HG03439 (cell line): Measurements from ENCODE around the gene DNAAF9.

Experiments
- ATAC-seq: cut with Tn5 transposase; IDR thresholded peaks from one replicate; pipeline ENCODE4 v1.9.1; 2021; ENCODE audit warnings: mild to moderate bottlenecking, moderate library complexity; ENCODE audit not compliant: unreplicated experiment

The DNAAF9 gene

GRCh38 chr20:3412600-3413392 lies 5.3 kb upstream of the DNAAF9 start:
- no peak for ATAC-seq

- no peak for ATAC-seq
Observed at GRCh38 chr20:3410464-3410863, 3.0 kb upstream of the DNAAF9 start.

GRCh38 chr20:3409417-3409816 lies 1.9 kb upstream of the DNAAF9 start:
- no peak for ATAC-seq

GRCh38 chr20:3407771-3408637 lies 535 bp upstream of the DNAAF9 start:
- peak; percentile 50 for ATAC-seq

GRCh38 chr20:3406481-3407039 lies 909 bp downstream of the DNAAF9 start:
- no peak for ATAC-seq

- ATAC-seq: no peak
Observed at GRCh38 chr20:3405696-3406358, 1.6 kb downstream of the DNAAF9 start.

GRCh38 chr20:3405139-3405538 lies 2.3 kb downstream of the DNAAF9 start:
- ATAC-seq: no peak

GRCh38 chr20:3404402-3404801 lies 3.1 kb downstream of the DNAAF9 start:
- ATAC-seq: no peak

GRCh38 chr20:3403741-3404140 lies 3.7 kb downstream of the DNAAF9 start:
- no peak for ATAC-seq

GRCh38 chr20:3402453-3402852 lies 5.0 kb downstream of the DNAAF9 start:
- ATAC-seq: no peak

- ATAC-seq: no peak
Observed at GRCh38 chr20:3400260-3401155, 7.0 kb downstream of the DNAAF9 start.

GRCh38 chr20:3398681-3399252 lies 8.7 kb downstream of the DNAAF9 start:
- no peak for ATAC-seq

- ATAC-seq: no peak
Observed at GRCh38 chr20:3396492-3396891, 11.0 kb downstream of the DNAAF9 start.

- ATAC-seq: no peak
Observed at GRCh38 chr20:3392756-3393155, 14.7 kb downstream of the DNAAF9 start.

- no peak for ATAC-seq
Observed at GRCh38 chr20:3390759-3391425, 16.6 kb downstream of the DNAAF9 start.

- ATAC-seq: no peak
Observed at GRCh38 chr20:3383878-3384495, 23.5 kb downstream of the DNAAF9 start.

- no peak for ATAC-seq
Observed at GRCh38 chr20:3382836-3383235, 24.6 kb downstream of the DNAAF9 start.

- no peak for ATAC-seq
Observed at GRCh38 chr20:3380228-3381070, 27.0 kb downstream of the DNAAF9 start.
